NCI-H510A (cell line): ENCODE measurements around the gene DMRT2.

Experiments used
- DNase-seq: peaks from one replicate; lab custom pipeline; 2025; lab: John Stamatoyannopoulos, UW

Gene DMRT2

GRCh38 chr9:1094749-1095148 is 44.6 kb downstream of the DMRT2 start:
- no peak for DNase-seq

DNA sequence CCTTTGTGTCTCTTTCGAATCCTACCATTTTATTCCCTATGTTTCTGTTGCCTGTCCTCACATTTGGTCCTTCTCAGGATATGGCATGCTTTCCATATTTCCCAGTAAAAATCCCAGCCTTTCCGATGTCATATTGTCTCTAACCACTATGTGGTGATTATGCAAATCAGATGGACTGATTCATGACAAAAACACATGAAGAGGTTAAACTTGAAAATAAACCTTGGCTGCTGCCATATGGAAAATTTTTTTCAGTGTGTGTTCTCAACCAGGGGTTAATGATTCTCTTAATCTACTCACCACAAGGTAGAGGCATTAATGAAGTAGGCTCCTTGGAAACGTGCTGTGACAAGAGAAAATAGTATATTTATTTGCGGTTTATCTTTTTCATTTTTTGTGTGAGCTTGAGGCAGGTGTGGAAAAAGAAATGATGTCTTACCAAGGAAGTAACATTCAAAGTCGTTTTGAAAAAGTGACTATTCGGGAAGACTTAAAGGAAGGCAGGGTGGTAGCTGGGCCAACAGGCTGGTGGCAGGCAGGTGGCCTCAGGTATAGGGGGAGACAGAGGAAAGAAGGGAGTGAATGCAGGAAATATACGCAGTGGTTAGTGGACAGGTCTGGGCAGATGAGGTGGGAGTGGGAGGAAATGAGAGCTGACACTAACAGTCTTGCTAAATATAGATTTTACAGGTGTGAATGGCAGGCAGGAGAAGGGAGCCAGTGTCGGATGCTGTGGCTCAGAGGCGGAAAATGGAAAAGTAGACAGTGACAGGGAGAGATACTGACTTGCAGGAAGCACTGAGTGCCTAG is 46.2 kb downstream of the DMRT2 start:
- no peak for DNase-seq

GRCh38 chr9:1098551-1098950 is 48.4 kb downstream of the DMRT2 start:
- DNase-seq, result no peak

DNA sequence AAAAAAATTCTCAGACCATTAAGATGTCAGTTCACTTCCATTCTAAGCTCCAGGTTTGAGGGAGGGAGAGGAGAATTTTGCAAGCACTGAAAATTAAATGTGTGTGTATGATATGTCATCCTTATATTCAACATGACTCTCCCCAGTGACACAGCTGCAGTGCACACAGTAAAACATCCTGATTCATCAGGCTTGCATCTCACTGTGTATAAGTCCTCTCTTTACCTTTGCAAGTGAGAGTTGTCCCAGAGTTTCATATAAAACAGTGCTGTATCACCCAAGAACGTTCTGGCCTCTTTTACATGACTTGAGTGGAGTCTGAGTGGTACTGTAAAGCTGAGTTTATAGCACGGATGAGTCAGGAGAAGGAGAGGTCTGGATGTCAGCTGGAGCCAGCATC is 50.0 kb downstream of the DMRT2 start:
- DNase-seq, result no peak

GRCh38 chr9:1100945-1101344 is 50.8 kb downstream of the DMRT2 start:
- DNase-seq, result peak; percentile 4

GRCh38 chr9:1101846-1102641 is 51.9 kb downstream of the DMRT2 start:
- DNase-seq, result no peak

GRCh38 chr9:1102642-1102970 is 52.4 kb downstream of the DMRT2 start:
- DNase-seq, result no peak
